Smooth muscle cell (in vitro differentiated cells): ENCODE results near the gene TCEAL4. TPM values are rescaled to one million over a fixed set of nuclear protein-coding genes. Genes with fewer than 3 reads are reported as not detected.

Experiments
- DNase-seq: peaks from one replicate; lab custom pipeline; 2025; ENCODE audit not compliant: unreplicated experiment; lab: John Stamatoyannopoulos, UW
- H2AFZ ChIP-seq: fragments of 200-600 bp; sonication (generic); 2 replicates; pipeline ENCODE4 v1.6.0; 2016; ENCODE audit warnings: antibody characterized with exemption, low read depth, mild to moderate bottlenecking
- H3F3A ChIP-seq: fragments of 200-600 bp; sonication (generic); 2 replicates; pipeline ENCODE4 v1.6.0; 2017; ENCODE audit warnings: antibody characterized with exemption, low read depth
- H3K27ac ChIP-seq: fragments of 200-600 bp; sonication (generic); 2 replicates; pipeline ENCODE4 v1.5.1; 2016; ENCODE audit warnings: low read depth, mild to moderate bottlenecking
- H3K27me3 ChIP-seq: fragments of 200-600 bp; sonication (generic); 2 replicates; pipeline ENCODE4 v1.6.1; 2016; ENCODE audit warnings: low read depth, mild to moderate bottlenecking
- H3K36me3 ChIP-seq: fragments of 200-600 bp; sonication (generic); 2 replicates; pipeline ENCODE4 v1.5.1; 2016; ENCODE audit warnings: low read depth
- H3K4me1 ChIP-seq: fragments of 200-600 bp; sonication (generic); 2 replicates; pipeline ENCODE4 v1.5.1; 2016; ENCODE audit warnings: low read depth
- H3K4me2 ChIP-seq: fragments of 200-600 bp; sonication (generic); 2 replicates; pipeline ENCODE4 v1.6.0; 2016; ENCODE audit warnings: mild to moderate bottlenecking
- H3K4me3 ChIP-seq: fragments of 200-600 bp; sonication (generic); 2 replicates; pipeline ENCODE4 v1.5.1; 2016; ENCODE audit warnings: mild to moderate bottlenecking
- H3K79me2 ChIP-seq: fragments of 200-600 bp; sonication (generic); 2 replicates; pipeline ENCODE4 v1.6.0; 2016; ENCODE audit warnings: low read depth, mild to moderate bottlenecking
- H3K9ac ChIP-seq: fragments of 200-600 bp; sonication (generic); 2 replicates; pipeline ENCODE4 v1.6.0; 2016; ENCODE audit warnings: low read depth
- H3K9me3 ChIP-seq: fragments of 200-600 bp; sonication (generic); replicated peaks from 2 replicates; pipeline ENCODE4 v1.5.1; 2016; ENCODE audit warnings: low read depth
- H4K20me1 ChIP-seq: fragments of 200-600 bp; sonication (generic); 2 replicates; pipeline ENCODE4 v1.6.0; 2016; ENCODE audit warnings: low read depth
- WGBS: methylation state at CpG from one replicate; pipeline ENCODE4 v1.1.7; 2016; ENCODE audit warnings: low lambda C conversion rate; 5-methylcytosine and 5-hydroxymethylcytosine counted together
- polyA plus RNA-seq: library from polyadenylated mRNA; unstranded; fragments of >200 nt; fragmentation: Nextera tagmentation; extraction: Ambion mirVana; gene quantifications from 2 replicates; pipeline ENCODE4 v1.2.1, GENCODE V29; 2016
- total RNA-seq: library from RNA; depleted of rRNA; stranded (reverse); fragments of >200 nt; gene quantifications from 2 replicates; pipeline ENCODE4 v1.2.3, GENCODE V29; 2014
- TF ChIP-seq, protein P1 (sequence below): fragments of 200-600 bp; sonication (generic); IDR thresholded peaks from 2 replicates; pipeline ENCODE4 v1.5.1; 2017; ENCODE audit warnings: borderline replicate concordance, mild to moderate bottlenecking, antibody characterized with exemption; ENCODE audit not compliant: insufficient read depth, poor library complexity, severe bottlenecking

The TCEAL4 gene
- total and polyA plus RNA-seq, 2 experiments from 2014 or later: 40.2 to 76.2 TPM

DNA sequence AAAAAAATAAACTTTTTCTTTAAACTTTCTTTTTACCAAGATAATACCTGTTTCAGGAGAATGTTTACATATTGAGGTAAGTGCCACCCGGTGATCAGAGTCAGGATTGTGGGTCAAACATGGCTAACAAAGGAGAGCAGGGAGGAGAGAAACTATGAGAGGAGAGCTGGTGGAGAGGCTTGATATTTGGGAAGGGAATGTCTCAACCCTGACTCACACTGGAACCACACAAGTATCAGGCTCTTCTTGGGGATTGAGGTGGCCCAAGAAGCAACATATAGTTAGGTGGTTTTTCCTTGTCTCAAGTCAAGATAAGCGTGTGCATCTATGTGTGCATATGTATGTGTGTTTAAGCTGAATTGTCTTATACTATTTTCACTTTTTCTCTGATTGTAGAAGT is 50.1 kb downstream of the TCEAL4 start:
- Histone ChIP-seq H3F3A (peaks cover 5% of the 10 kb centered on the region), H3K4me3 (no peak overlapping the region), H3K27me3 (no peaks in the 10 kb centered on the region), H3K4me2 (no peak overlapping the region), H3K4me1 (peaks cover 18% of the 10 kb centered on the region), H3K36me3 (no peaks in the 10 kb centered on the region), H3K27ac (no peak overlapping the region), H2AFZ (no peak overlapping the region), H3K79me2 (no peaks in the 10 kb centered on the region), H4K20me1 (no peaks in the 10 kb centered on the region), H3K9me3 (no peaks in the 10 kb centered on the region), H3K9ac (no peak overlapping the region)
- WGBS: 73% methylated on average over 2 of the region's 2 CpGs
- TF ChIP-seq, protein P1, sequence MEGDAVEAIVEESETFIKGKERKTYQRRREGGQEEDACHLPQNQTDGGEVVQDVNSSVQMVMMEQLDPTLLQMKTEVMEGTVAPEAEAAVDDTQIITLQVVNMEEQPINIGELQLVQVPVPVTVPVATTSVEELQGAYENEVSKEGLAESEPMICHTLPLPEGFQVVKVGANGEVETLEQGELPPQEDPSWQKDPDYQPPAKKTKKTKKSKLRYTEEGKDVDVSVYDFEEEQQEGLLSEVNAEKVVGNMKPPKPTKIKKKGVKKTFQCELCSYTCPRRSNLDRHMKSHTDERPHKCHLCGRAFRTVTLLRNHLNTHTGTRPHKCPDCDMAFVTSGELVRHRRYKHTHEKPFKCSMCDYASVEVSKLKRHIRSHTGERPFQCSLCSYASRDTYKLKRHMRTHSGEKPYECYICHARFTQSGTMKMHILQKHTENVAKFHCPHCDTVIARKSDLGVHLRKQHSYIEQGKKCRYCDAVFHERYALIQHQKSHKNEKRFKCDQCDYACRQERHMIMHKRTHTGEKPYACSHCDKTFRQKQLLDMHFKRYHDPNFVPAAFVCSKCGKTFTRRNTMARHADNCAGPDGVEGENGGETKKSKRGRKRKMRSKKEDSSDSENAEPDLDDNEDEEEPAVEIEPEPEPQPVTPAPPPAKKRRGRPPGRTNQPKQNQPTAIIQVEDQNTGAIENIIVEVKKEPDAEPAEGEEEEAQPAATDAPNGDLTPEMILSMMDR: no peak
- DNase-seq: no peak

Other genes starting within 250 kb of the TCEAL4 start
- 255 and 302 TPM in 2 replicates for gene TCEAL9, start 229.0 kb upstream of the TCEAL4 start, total RNA-seq
- 232 and 267 TPM in 2 replicates for gene TCEAL9, start 229.0 kb upstream of the TCEAL4 start, polyA plus RNA-seq
- gene BEX3, start 209.0 kb upstream of the TCEAL4 start, total RNA-seq: 234 and 259 TPM in 2 replicates
- gene BEX3, start 209.0 kb upstream of the TCEAL4 start, polyA plus RNA-seq: 445 and 554 TPM in 2 replicates
- gene RAB40A, start 66.0 kb upstream of the TCEAL4 start, total RNA-seq: 0.13 and 0.49 TPM in 2 replicates
- gene RAB40A, start 66.0 kb upstream of the TCEAL4 start, polyA plus RNA-seq: 0.63 and 0.85 TPM in 2 replicates
- gene TCEAL3, start 22.4 kb downstream of the TCEAL4 start, total RNA-seq: 14.0 and 29.6 TPM in 2 replicates
- gene TCEAL3, start 22.4 kb downstream of the TCEAL4 start, polyA plus RNA-seq: 48.0 and 52.4 TPM in 2 replicates
- 22.1 and 43.0 TPM in 2 replicates for gene TCEAL1, start 43.5 kb downstream of the TCEAL4 start, total RNA-seq
- 16.7 and 23.8 TPM in 2 replicates for gene TCEAL1, start 43.5 kb downstream of the TCEAL4 start, polyA plus RNA-seq
- 1,445 and 1,824 TPM in 2 replicates for gene MORF4L2, start 101.2 kb downstream of the TCEAL4 start, total RNA-seq
- gene MORF4L2, start 101.2 kb downstream of the TCEAL4 start, polyA plus RNA-seq: 726 and 732 TPM in 2 replicates
- gene TMEM31, start 125.4 kb downstream of the TCEAL4 start, total RNA-seq: 0.54 TPM in 1 of 2 replicates, not detected in the other
- gene TMEM31, start 125.4 kb downstream of the TCEAL4 start, polyA plus RNA-seq: 0.60 and 0.75 TPM in 2 replicates
- gene PLP1, start 191.3 kb downstream of the TCEAL4 start, total RNA-seq: not detected in 2 replicates
- 0.27 TPM in 1 of 2 replicates, not detected in the other for gene PLP1, start 191.3 kb downstream of the TCEAL4 start, polyA plus RNA-seq
- gene RAB9B, start 246.7 kb downstream of the TCEAL4 start, total RNA-seq: 0.18 and 0.76 TPM in 2 replicates
- not detected in 2 replicates for gene RAB9B, start 246.7 kb downstream of the TCEAL4 start, polyA plus RNA-seq